Activated T-helper 1 cell treated with anti-CD3 and anti-CD28 coated beads, Interleukin-12 subunit alpha, Interleukin-12 subunit beta, Interleukin-2, Interleukin-4 antibody, amounts not matched to agents 30 ng/mL and 10 ng/mL and 1 ng/mL, durations not matched to agents 14 hours and 24 hours and 36 hours (primary cell): ENCODE data around the gene KPTN. TPM values are rescaled to one million over a fixed set of nuclear protein-coding genes. Genes with fewer than 3 reads are reported as not detected.

ENCODE experiments used
- DNase-seq: peaks from one replicate; pipeline ENCODE4 v3.0.0; 2021; ENCODE audit warnings: low spot score
- H3K27ac Mint-ChIP-seq: one replicate; pipeline ENCODE4 v1.8.0; 2021; ENCODE audit warnings: mild to moderate bottlenecking, mixed read lengths
- H3K27me3 Mint-ChIP-seq: one replicate; pipeline ENCODE4 v1.8.0; 2022; ENCODE audit warnings: mild to moderate bottlenecking, moderate library complexity, mixed read lengths; ENCODE audit not compliant: insufficient read depth
- H3K36me3 Mint-ChIP-seq: one replicate; pipeline ENCODE4 v1.8.0; 2021; ENCODE audit warnings: low read depth, mixed read lengths
- H3K4me1 Mint-ChIP-seq: one replicate; pipeline ENCODE4 v1.8.0; 2021; ENCODE audit warnings: low read depth, mixed read lengths
- H3K4me3 Mint-ChIP-seq: one replicate; pipeline ENCODE4 v1.8.0; 2021; ENCODE audit warnings: mild to moderate bottlenecking, moderate library complexity, mixed read lengths
- H3K9me3 Mint-ChIP-seq: one replicate; pipeline ENCODE4 v1.8.0; 2021; ENCODE audit warnings: mixed read lengths
- intact Hi-C: fragments of 100-400 bp; cut with micrococcal nuclease; formaldehyde crosslinking; loops from one replicate; pipeline ENCODE4 v1.15.1; 2024
- total RNA-seq: library from RNA; stranded (reverse); gene quantifications from 2 replicates; pipeline ENCODE4 v1.2.3, GENCODE V29; 2022

Gene KPTN
- total RNA-seq, 1 donor from 2014 or later = 10.8 TPM

- H3K4me1 Mint-ChIP-seq = peaks cover 69% of the 10 kb centered on the region
- intact Hi-C loops = loop anchor here (10.0 kb wide), 1 partner anchor 850 kb away; the partner anchor contains the start of genes SYNGR4 and TMEM143
- H3K9me3 Mint-ChIP-seq = no peaks in the 10 kb centered on the region
- H3K36me3 Mint-ChIP-seq = peaks cover 9% of the 10 kb centered on the region
- DNase-seq = no peak
- peaks cover 4% of the 10 kb centered on the region for H3K27me3 Mint-ChIP-seq
- H3K4me3 Mint-ChIP-seq = peak overlapping the region; percentile 95
- H3K27ac Mint-ChIP-seq = peak overlapping the region; percentile 92
Measured at GRCh38 chr19:47514151-47514868, 30.3 kb upstream of the KPTN start.

GRCh38 chr19:47512948-47513319 lies 28.9 kb upstream of the KPTN start:
- intact Hi-C loops = loop anchor here (10.0 kb wide), 1 partner anchor 852 kb away; the partner anchor contains the start of genes SYNGR4 and TMEM143
- Mint-ChIP-seq H3K4me3 (peak overlapping the region; percentile 95), H3K27me3 (peaks cover 4% of the 10 kb centered on the region), H3K9me3 (no peaks in the 10 kb centered on the region), H3K36me3 (peaks cover 9% of the 10 kb centered on the region), H3K27ac (peak overlapping the region; percentile 79), H3K4me1 (peaks cover 63% of the 10 kb centered on the region)
- no peak for DNase-seq

- intact Hi-C loops = loop anchor here (10.0 kb wide), 1 partner anchor 852 kb away; the partner anchor contains the start of genes SYNGR4 and TMEM143
- Mint-ChIP-seq H3K4me1 (peaks cover 57% of the 10 kb centered on the region), H3K27ac (peak overlapping the region; percentile 79), H3K4me3 (peak overlapping the region; percentile 95), H3K27me3 (peaks cover 4% of the 10 kb centered on the region), H3K9me3 (no peaks in the 10 kb centered on the region), H3K36me3 (peaks cover 9% of the 10 kb centered on the region)
- no peak for DNase-seq
Measured at GRCh38 chr19:47512183-47512947, 28.3 kb upstream of the KPTN start.

GRCh38 chr19:47511681-47512080 lies 27.7 kb upstream of the KPTN start:
- no peak for DNase-seq
- Mint-ChIP-seq H3K27ac (no peak overlapping the region), H3K9me3 (no peaks in the 10 kb centered on the region), H3K36me3 (peaks cover 9% of the 10 kb centered on the region), H3K4me1 (peaks cover 50% of the 10 kb centered on the region), H3K27me3 (peaks cover 4% of the 10 kb centered on the region), H3K4me3 (no peak overlapping the region)
- intact Hi-C loops = loop anchor here (10.0 kb wide), 1 partner anchor 853 kb away; the partner anchor contains the start of genes SYNGR4 and TMEM143

- Mint-ChIP-seq H3K36me3 (peaks cover 9% of the 10 kb centered on the region), H3K4me3 (no peak overlapping the region), H3K27me3 (peaks cover 4% of the 10 kb centered on the region), H3K9me3 (no peaks in the 10 kb centered on the region), H3K27ac (no peak overlapping the region), H3K4me1 (peaks cover 45% of the 10 kb centered on the region)
- intact Hi-C loops = loop anchor here (10.0 kb wide), 1 partner anchor 854 kb away; the partner anchor contains the start of genes SYNGR4 and TMEM143
- no peak for DNase-seq
Measured at GRCh38 chr19:47511128-47511517, 27.1 kb upstream of the KPTN start.

- Mint-ChIP-seq H3K9me3 (no peaks in the 10 kb centered on the region), H3K27me3 (peaks cover 4% of the 10 kb centered on the region), H3K27ac (no peak overlapping the region), H3K4me1 (peaks cover 41% of the 10 kb centered on the region), H3K36me3 (peaks cover 9% of the 10 kb centered on the region), H3K4me3 (no peak overlapping the region)
- intact Hi-C loops = loop anchor here (10.0 kb wide), 1 partner anchor 854 kb away; the partner anchor contains the start of genes SYNGR4 and TMEM143
- no peak for DNase-seq
Measured at GRCh38 chr19:47510516-47511127, 26.6 kb upstream of the KPTN start.

GRCh38 chr19:47509973-47510372 lies 26.0 kb upstream of the KPTN start:
- Mint-ChIP-seq H3K36me3 (peaks cover 9% of the 10 kb centered on the region), H3K27me3 (peaks cover under 1% of the 10 kb centered on the region), H3K4me1 (peaks cover 38% of the 10 kb centered on the region), H3K4me3 (no peak overlapping the region), H3K27ac (no peak overlapping the region), H3K9me3 (no peaks in the 10 kb centered on the region)
- DNase-seq = no peak
- intact Hi-C loops = loop anchor here (10.0 kb wide), 1 partner anchor 855 kb away; the partner anchor contains the start of genes SYNGR4 and TMEM143

- H3K9me3 Mint-ChIP-seq = no peaks in the 10 kb centered on the region
- no peaks in the 10 kb centered on the region for H3K27me3 Mint-ChIP-seq
- peaks cover 3% of the 10 kb centered on the region for H3K36me3 Mint-ChIP-seq
Measured at GRCh38 chr19:47509170-47509847, 25.3 kb upstream of the KPTN start.

GRCh38 chr19:47508721-47509120 lies 24.7 kb upstream of the KPTN start:
- Mint-ChIP-seq H3K27me3 (no peaks in the 10 kb centered on the region), H3K4me3 (no peak overlapping the region), H3K27ac (peak overlapping the region; percentile 18), H3K9me3 (no peaks in the 10 kb centered on the region), H3K4me1 (peaks cover 33% of the 10 kb centered on the region), H3K36me3 (peaks cover 3% of the 10 kb centered on the region)
- intact Hi-C loops = no loop called here
- DNase-seq = no peak

More at GRCh38 chr19:47509170-47509847, 25.3 kb upstream of the KPTN start:
- no peak for DNase-seq
- H3K27ac Mint-ChIP-seq = peak overlapping the region; percentile 18
- no peak overlapping the region for H3K4me3 Mint-ChIP-seq
- H3K4me1 Mint-ChIP-seq = peaks cover 38% of the 10 kb centered on the region
- intact Hi-C loops = no loop called here

- no peak overlapping the region for H3K27ac Mint-ChIP-seq
- DNase-seq = no peak
- H3K4me3 Mint-ChIP-seq = no peak overlapping the region
- H3K27me3 Mint-ChIP-seq = no peaks in the 10 kb centered on the region
- peaks cover 7% of the 10 kb centered on the region for H3K36me3 Mint-ChIP-seq
- no peaks in the 10 kb centered on the region for H3K9me3 Mint-ChIP-seq
- peaks cover 26% of the 10 kb centered on the region for H3K4me1 Mint-ChIP-seq
- intact Hi-C loops = no loop called here
Measured at GRCh38 chr19:47507924-47508553, 24.0 kb upstream of the KPTN start.

- intact Hi-C loops = no loop called here
- Mint-ChIP-seq H3K4me3 (no peak overlapping the region), H3K4me1 (peaks cover 16% of the 10 kb centered on the region), H3K36me3 (peaks cover 10% of the 10 kb centered on the region), H3K27ac (no peak overlapping the region), H3K9me3 (no peaks in the 10 kb centered on the region), H3K27me3 (no peaks in the 10 kb centered on the region)
- DNase-seq = no peak
Measured at GRCh38 chr19:47507012-47507411, 23.0 kb upstream of the KPTN start.

- intact Hi-C loops = no loop called here
- Mint-ChIP-seq H3K27ac (no peak overlapping the region), H3K9me3 (no peaks in the 10 kb centered on the region), H3K36me3 (peaks cover 14% of the 10 kb centered on the region), H3K4me3 (no peak overlapping the region), H3K4me1 (peaks cover 11% of the 10 kb centered on the region), H3K27me3 (no peaks in the 10 kb centered on the region)
- no peak for DNase-seq
Measured at GRCh38 chr19:47506459-47506858, 22.4 kb upstream of the KPTN start.
